Midbrain (tissue), 1 donor: ENCODE data around the gene MEPCE.

Source experiments
- DNase-seq: peaks from one replicate; lab custom pipeline; 2025; lab: John Stamatoyannopoulos, UW

The MEPCE gene

GRCh38 chr7:100464210-100464660 is 34.6 kb downstream of the MEPCE start, which contains the start of gene SPACDR:
TSS of gene SPACDR (minus strand) at chr7:100464260. CDS start at chr7:100464025, 235 bp downstream.
- no peak for DNase-seq

- no peak for DNase-seq
These were observed 35.2 kb downstream of the MEPCE start for GRCh38 chr7:100464791-100465190.

- DNase-seq, result no peak
These were observed 35.7 kb downstream of the MEPCE start for GRCh38 chr7:100465299-100465698.

- peak; percentile 96 for DNase-seq
These were observed 36.2 kb downstream of the MEPCE start for GRCh38 chr7:100465702-100466311.

- no peak for DNase-seq
These were observed 37.3 kb downstream of the MEPCE start for GRCh38 chr7:100466653-100467605.

GRCh38 chr7:100467638-100468373 is 38.2 kb downstream of the MEPCE start:
- peak; percentile 96 for DNase-seq

GRCh38 chr7:100469227-100470044 is 39.8 kb downstream of the MEPCE start:
- peak; percentile 90 for DNase-seq

GRCh38 chr7:100471021-100471420 is 41.4 kb downstream of the MEPCE start:
- DNase-seq, result no peak

GRCh38 chr7:100472121-100472851 is 42.7 kb downstream of the MEPCE start:
- no peak for DNase-seq

GRCh38 chr7:100472854-100473499 is 43.3 kb downstream of the MEPCE start:
- DNase-seq, result no peak

- DNase-seq, result no peak
These were observed 45.9 kb downstream of the MEPCE start for GRCh38 chr7:100475549-100475948.

GRCh38 chr7:100476101-100476780 is 46.6 kb downstream of the MEPCE start:
- no peak for DNase-seq

- DNase-seq, result no peak
These were observed 47.6 kb downstream of the MEPCE start for GRCh38 chr7:100476903-100477870.

GRCh38 chr7:100477871-100478267 is 48.2 kb downstream of the MEPCE start:
- no peak for DNase-seq

GRCh38 chr7:100478958-100479660 is 49.5 kb downstream of the MEPCE start, which contains the start of gene TSC22D4:
TSS of gene TSC22D4 (minus strand) at chr7:100479214. CDS start at chr7:100478038, 1,176 bp downstream.
- DNase-seq, result peak; percentile 96

GRCh38 chr7:100481466-100481865 is 51.8 kb downstream of the MEPCE start:
- no peak for DNase-seq

GRCh38 chr7:100482728-100483089 is 53.1 kb downstream of the MEPCE start:
- no peak for DNase-seq
